ENCODE measurements around the gene PRSS36.

DNA sequence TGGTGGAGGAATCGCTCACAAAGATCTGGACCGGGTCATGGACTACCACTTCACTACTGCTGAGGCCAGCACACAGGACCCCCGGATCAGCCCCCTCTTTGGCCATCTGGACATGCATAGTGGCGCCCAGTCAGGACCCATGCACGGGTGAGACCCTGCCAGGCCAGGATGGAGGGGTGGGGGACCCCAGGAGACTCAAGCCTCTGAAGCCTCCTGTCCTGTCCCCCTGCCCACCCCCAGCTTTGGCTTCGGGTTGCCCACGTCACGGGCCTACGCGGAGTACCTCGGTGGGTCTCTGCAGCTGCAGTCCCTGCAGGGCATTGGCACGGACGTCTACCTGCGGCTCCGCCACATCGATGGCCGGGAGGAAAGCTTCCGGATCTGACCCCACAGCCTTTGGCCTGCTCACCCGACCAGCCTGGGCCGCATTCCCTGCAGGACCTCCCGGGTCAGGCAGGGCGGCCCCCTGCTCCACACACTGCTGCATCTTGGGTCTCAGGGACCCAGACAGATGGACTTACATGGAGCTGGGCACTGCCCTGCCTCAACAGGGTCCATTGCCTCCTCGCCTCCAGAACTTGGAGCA lies 37.9 kb downstream of the PRSS36 start:
- no peak for TF ChIP-seq POLR2A (IDR thresholded peaks at IDR 0.05; ENCODE audit: low read depth, low read length)
- no peak for TF ChIP-seq POLR2AphosphoS5 (IDR thresholded peaks at IDR 0.05; ENCODE audit: low read depth, low read length)
- TF ChIP-seq TAF1 (IDR thresholded peaks at IDR 0.05; ENCODE audit: low read depth, low read length): no peak

All from GM12891 (cell line).